Right ventricle myocardium superior (tissue), 1 donor: Measurements from ENCODE around the gene AIFM2. TPM values are rescaled to one million over a fixed set of nuclear protein-coding genes. Genes with fewer than 3 reads are reported as not detected.
"Not testable (repeated sequence)": the region's sequence is repeated elsewhere in the genome, so short reads cannot be mapped to it uniquely, and the experiment has no call there.

ENCODE experiments used
- ATAC-seq: fragments of 200-7000 bp; cut with Tn5 transposase; one replicate; pipeline ENCODE4 v1.9.1; 2020; ENCODE audit warnings: mild to moderate bottlenecking; ENCODE audit not compliant: poor library complexity
- DNase-seq: peaks from one replicate; pipeline ENCODE4 v3.0.0-alpha.2; 2020
- intact Hi-C: fragments of 100-400 bp; cut with DNase I; formaldehyde crosslinking; loops from one replicate; pipeline ENCODE4 v1.11.2; 2022
- total RNA-seq: library from RNA; stranded (reverse); fragmentation: NEBNext Ultra II Directional; extraction: Animal tissue kit (Norgen Biotek cat#: 25700); gene quantifications from one replicate; pipeline ENCODE4 v1.2.1, GENCODE V29; 2021
- donor health status: DM: no; HTN: yes; CAD: no; lungs with severe emphysema.

The AIFM2 gene
- total RNA-seq, 1 donor from 2014 or later: 20.2 TPM

DNA sequence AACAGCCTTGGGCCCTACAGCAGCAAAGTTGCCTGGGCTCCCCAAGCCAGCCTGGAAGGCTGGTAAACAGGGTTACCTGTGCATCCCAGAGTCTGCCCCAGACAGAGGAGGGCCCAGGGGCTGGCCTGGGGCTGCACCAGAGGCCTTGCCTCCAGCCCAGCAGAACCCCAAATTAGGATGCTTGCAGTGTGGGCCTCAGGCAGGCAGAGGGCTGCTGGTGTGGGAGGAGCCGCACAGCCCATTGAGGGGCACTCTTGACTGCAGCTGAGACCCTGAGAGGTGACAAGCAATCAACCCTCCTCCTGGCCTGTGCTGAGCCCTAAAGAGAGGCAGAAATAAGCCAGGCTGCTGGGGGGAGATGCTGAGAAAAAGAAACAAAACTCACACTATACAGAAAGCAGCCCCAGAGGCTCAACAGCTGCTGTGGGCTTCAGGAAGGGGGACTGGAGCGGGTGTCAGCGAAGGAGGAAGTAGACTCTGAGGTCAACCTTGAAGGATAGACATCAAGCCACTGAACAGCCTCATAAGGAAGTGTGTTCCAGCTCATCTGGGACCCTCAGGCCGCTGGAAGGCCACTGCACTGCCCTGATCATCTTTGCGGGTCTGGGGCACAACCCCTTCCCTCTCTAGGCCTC lies 6.6 kb downstream of the AIFM2 start:
- ATAC-seq: no peak
- no peak for DNase-seq
- intact Hi-C loops: no loop called here

DNA sequence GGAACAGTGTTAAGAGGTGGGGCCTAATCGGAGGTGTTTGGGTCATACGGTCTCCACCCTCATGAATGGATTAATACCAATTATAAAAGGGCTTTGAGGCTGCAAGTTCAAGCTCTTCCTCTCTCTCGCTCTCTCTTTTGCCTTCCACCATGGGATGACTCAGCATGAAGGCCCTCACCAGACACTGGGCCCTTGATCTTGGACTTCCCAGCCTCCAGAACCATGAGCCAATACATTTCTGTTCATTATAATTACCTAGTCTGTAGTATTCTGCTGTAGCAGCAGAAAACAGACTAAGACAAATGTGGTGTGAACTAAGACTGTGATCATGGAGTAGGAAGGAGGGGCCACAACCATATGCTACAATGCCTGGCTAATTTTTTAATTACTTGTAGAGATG lies 7.7 kb downstream of the AIFM2 start:
- intact Hi-C loops: no loop called here
- DNase-seq (no peak), ATAC-seq (no peak)

DNA sequence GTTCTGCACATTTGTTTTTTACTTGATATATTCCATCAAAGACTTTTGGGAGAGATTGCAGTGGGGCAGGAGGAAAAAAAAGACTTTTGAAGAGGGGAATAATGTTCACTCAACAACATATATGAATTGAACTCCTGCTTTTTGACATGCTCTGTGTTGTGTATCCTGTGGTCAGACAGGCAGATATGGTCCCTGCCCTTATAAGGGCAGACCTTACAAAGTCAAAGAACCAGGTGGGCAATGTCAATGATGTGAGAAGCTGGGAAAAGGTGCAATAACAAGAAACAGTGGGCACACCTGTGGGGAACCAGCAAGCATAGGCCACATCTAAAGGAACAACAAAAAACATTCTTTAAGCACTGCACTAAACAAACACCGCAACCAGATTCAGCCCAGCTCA lies 8.2 kb downstream of the AIFM2 start:
- no peak for DNase-seq
- intact Hi-C loops: no loop called here
- no peak for ATAC-seq

DNA sequence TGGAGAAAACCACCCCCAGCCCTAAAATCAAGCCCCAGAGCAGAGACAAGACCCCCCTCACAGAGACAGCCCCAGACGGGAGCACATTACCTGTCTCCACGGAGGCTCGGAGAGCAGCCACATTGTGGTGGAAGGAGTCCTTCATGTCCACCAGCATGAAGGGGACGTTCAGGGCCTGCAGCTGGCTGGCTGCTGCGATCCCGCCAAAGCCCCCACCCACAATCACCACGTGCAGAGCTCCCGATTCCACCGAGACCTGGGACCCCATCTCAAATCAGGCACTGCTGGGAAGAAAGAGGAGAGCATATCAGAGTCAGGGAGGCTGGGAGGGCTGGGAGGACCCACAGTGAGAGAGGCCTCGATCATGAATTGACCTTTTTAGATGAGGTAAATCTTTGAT lies 8.8 kb downstream of the AIFM2 start:
- no peak for DNase-seq
- intact Hi-C loops: no loop called here
- ATAC-seq: no peak

DNA sequence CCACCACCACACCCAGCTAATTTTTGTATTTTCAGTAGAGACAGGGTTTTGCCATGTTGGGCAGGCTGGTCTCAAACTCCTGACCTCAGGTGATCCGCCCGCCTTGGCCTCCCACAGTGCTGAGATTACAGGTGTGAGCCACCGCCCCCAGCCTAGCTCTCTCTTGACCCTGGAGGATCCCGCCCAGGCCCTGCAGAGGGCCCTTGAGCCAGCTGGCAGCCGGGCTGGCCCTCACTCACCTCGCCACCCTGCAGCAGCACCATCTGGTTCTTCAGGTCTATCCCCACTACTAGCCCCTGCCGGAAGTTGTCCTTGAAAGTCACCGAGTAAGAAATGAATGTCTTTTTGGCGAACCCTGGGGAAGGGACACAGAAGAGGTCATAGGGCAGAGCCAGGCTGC lies 9.5 kb downstream of the AIFM2 start:
- ATAC-seq, intact Hi-C loops, DNase-seq: not testable (repeated sequence)

DNA sequence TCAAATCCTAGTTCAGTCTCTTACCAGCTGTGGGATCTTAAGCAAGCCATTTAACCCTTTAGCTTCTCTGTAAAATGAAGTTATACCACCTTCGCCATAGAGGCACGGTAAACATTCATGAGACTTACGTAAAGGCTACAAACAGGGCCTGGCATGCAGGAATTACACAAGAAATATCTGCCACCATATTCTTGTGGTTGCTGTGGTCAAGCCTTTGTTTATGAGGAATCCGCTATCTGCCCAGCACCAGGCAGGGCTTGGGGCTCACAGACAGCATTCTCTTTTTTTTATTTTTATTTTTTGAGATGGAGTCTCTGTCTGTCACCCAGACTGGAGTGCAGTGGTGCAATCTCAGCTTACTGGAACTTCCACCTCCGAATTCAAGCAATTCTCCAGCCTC lies 9.9 kb downstream of the AIFM2 start:
- no peak for DNase-seq
- intact Hi-C loops: no loop called here
- ATAC-seq: no peak

DNA sequence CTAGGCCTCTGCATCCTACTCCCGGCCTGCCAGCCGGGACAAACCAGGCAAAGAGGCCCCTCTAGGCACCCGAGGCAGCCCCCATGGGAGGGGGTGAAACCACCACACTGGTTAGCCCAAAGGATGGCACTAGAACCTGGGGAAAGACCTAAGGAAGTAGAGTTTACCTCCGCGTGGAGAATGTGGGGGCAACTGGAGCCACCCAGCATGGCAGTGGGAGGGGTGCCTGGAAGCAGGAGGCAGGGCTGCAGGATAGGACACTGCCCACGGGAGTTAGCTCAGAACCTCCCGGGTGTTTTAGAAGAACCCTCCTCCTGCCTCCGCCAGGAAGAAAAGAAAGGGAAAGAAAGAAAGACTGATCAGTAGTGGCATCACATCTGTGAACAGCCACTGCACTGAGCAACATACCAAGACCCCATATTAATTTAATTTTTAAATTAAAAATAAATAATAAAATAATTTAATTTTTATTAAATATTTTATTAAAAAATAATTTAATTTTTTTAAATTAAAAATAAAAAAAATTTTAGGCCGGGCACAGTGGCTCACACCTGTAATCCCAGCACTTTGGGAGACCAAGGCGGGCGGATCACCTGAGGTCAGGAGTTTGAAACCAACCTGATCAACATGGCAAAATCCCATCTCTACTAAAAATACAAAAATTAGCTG lies 11.2 kb downstream of the AIFM2 start:
- intact Hi-C loops: no loop called here
- no peak for DNase-seq
- no peak for ATAC-seq

DNA sequence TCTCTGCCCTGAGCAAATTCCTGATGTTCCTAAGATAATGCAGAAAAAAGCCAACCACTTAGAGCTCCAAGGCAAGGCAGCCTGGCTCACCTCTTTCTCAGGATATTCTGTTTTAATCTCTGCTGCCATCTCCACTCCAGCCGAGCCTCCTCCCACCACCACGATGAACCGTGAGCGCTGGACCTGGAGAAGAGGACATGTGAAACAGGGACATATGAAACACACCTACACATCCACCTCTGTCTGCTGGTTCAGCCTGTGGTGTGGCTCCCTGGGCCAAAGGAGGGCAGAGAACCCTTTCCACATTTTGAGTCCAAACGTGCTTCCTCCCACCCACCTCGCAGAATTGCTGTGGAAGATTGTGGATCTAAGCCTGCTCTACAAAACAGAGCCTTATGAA lies 12.2 kb downstream of the AIFM2 start:
- DNase-seq: no peak
- no peak for ATAC-seq
- intact Hi-C loops: no loop called here

DNA sequence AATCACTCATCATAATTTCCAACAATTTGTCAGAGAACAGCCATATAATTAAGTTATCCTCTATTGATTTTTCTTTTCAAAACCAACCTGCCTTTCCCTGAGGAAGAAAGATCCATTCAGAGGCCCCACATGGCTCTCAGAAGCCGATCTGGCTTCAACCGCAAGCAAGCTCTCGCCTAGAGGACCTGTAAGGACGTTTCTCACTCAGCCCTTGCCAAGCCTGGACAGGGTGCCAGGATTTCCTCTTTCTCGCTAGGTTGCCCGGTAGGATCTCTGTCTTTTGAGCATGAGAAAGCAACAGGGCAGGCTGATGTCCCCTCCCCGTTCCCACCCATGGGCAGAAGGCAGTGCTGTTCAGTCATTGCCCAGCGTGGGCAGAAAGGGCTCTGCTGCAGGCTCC lies 13.0 kb downstream of the AIFM2 start:
- DNase-seq: peak; percentile 58
- intact Hi-C loops: no loop called here
- peak; percentile 60 for ATAC-seq

DNA sequence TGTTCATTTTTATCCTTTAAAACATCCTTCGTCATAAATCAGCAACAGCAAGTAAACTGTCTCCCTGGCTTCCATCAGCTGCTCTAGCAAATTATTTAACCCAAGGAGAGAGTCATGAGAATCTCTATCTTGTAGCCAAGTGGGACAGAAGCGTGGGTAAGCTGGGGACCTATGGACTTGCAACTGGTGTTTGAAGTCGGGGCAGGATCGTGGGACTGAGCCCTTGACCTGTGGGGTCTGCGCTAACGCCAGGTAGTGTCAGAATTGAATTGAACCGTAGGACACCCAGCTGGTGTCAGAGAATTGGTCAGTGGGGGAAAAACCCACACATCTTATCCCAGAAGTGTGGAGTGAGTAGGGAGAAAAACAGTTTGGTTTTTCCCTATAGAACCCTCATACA lies 13.4 kb downstream of the AIFM2 start:
- DNase-seq (no peak), ATAC-seq (no peak)
- intact Hi-C loops: no loop called here

DNA sequence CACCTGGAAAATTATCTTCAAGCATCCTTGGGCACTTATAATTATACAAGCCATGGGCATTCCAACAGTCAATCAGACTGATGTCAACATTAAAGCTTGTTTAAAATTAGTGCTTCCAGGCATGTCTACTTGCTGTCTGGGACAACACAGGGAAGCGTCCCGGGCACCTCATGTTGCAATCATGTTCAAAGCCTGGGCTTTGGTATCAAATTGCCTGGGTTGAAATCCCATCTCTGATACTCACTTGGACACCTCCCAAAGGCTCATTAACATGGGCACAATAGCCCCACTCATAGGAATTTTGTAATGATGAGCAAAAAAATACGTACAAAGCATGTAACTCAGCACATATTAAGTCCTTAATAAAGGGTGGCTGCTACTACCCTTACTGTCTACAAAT lies 14.4 kb downstream of the AIFM2 start:
- no peak for ATAC-seq
- intact Hi-C loops: no loop called here
- DNase-seq: no peak

DNA sequence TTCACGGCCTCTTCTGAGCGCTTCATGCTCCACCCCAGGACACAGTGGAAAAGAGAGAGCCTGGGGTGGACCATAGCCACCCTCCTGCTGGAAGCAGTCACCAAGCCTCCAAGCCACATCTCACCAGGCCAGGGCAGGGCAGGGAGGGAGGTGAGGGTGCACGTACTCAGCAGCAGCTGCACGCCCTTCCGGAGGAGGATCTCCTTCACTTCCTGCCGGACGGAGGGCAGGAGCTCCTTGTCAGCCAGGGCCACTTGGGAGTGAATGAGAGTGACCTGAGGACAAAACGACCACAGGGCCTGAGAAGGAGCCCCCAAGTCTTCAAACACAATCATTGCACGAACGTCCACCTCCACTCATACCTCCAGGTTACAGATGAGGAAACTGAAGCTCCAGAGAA lies 15.0 kb downstream of the AIFM2 start:
- ATAC-seq: no peak
- intact Hi-C loops: no loop called here
- DNase-seq: no peak

DNA sequence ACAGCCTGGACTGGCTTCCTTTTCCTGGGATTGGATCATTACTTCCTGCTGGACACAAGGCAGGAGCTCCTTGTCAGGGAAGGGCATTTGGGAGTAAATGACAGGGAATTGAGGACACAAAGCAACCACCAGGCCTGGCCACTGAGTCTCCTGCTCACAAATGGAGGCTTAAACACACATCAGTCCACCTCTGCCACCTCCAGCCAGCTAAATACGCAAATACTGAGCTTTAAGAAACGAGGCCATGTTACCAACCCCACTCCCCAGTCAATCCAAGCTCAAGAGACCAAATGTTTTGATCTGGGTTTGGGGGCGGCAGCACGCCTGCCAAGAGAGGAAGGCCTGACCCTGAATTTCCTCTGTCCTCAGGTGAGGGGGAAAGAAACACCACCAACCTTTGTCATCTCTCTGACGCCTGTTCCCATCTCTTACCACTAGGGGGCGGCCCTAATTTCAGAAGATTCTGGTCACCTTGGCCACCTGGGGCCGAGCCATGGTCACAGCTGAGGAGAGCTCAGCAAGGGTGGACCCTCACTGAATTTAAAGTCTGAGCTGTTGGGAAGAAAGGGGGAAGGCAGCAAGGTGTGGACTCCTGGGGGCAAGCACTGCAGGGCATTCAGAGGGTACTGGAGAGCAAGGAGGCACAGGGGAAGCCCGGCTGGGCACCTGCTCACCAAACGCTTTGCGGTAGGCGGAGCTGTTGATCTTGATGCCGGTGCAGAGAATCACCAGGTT lies 16.5 kb downstream of the AIFM2 start:
- intact Hi-C loops: no loop called here

DNA sequence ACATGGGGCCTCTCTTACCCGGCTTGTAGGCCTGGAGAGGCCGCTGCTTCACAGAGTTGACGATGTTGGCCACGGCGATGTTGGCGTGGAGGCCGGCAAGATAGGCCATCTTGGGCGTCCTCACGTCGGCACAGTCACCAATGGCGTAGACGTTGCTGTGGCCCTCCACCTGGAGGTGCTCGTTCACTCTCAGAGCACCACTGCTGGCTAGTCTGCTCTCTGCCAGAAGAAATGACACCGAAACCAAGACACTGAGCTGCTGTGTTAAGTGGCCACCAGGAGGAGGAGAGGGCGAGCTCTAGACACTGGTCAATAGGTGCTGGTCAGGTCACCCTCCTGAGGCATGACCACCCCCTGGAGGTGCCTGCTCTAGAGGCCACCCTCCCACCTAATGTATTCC lies 17.7 kb downstream of the AIFM2 start:
- intact Hi-C loops: no loop called here
- DNase-seq (no peak), ATAC-seq (no peak)

More for the DNA sequence above, 16.5 kb downstream of the AIFM2 start:
- peak; percentile 70 for ATAC-seq
- peak; percentile 60 for DNase-seq

DNA sequence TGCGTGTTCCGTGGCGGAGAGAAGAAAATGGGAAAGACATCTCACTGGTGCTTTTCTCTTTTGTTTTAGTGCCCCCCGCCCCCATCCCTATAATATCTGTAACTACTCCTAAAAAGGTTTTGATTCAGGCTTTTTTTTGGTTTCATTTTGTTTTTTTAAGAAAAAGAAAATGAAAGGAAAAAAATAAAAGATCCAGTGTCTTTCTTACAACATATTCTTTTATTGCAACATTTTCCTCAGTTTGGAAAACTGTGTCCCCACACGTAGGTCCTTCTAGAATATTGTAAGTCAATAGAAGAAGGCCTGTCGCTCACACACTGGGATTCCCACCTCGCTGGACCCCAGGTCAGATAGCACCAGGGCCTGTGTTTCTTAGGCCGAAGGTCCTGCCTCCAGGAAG lies 20.6 kb downstream of the AIFM2 start:
- intact Hi-C loops: no loop called here
- ATAC-seq: no peak
- no peak for DNase-seq

DNA sequence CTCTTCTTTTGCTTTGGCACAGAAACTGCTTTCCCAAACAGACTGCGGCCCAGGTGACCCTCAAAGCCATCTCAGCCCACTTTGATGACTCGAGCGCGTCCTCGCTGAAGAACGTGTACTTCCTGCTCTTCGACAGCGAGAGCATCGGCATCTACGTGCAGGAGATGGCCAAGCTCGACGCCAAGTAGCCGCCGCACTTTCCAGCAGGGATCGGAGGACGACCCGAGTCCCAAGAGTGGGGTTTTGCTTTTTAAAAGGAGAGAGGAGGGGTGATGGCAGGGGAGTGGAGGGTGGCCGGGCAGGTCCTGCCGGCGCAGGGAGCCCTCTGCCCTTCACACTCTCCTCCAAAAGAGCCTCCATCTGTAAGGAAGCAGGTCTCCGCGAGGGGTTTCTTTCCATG lies 21.1 kb downstream of the AIFM2 start:
- no peak for DNase-seq
- no peak for ATAC-seq
- intact Hi-C loops: no loop called here

DNA sequence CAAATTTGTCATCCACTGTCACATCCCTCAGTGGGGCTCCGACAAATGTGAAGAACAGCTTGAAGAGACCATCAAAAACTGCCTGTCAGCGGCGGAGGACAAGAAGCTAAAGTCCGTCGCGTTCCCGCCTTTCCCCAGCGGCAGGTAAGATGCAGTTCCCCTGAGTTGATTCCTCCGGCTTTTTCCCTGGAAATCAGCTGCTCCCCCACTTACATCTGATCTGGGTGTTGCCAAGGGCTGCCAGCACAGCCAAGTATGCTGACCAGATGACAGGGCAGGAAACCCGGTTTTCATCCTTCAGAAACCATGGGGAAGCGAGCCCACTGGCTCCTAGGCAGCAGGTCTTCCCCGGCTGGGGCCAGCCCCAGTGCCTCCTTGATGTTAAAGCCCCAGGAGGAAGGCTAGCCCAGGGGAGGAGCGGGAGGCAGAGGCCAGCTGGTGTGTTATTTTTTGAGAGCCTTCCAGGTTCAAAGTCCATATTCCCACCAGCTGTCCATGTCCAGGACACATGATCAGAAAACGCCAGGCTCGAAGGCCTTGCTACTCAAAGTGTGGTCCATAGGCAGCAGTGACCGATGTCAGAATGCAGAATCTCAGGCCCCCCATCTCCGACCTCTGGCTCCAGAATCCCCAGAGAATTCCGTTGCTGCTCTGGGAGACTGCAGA lies 23.4 kb downstream of the AIFM2 start:
- DNase-seq (no peak), ATAC-seq (no peak)
- intact Hi-C loops: no loop called here

DNA sequence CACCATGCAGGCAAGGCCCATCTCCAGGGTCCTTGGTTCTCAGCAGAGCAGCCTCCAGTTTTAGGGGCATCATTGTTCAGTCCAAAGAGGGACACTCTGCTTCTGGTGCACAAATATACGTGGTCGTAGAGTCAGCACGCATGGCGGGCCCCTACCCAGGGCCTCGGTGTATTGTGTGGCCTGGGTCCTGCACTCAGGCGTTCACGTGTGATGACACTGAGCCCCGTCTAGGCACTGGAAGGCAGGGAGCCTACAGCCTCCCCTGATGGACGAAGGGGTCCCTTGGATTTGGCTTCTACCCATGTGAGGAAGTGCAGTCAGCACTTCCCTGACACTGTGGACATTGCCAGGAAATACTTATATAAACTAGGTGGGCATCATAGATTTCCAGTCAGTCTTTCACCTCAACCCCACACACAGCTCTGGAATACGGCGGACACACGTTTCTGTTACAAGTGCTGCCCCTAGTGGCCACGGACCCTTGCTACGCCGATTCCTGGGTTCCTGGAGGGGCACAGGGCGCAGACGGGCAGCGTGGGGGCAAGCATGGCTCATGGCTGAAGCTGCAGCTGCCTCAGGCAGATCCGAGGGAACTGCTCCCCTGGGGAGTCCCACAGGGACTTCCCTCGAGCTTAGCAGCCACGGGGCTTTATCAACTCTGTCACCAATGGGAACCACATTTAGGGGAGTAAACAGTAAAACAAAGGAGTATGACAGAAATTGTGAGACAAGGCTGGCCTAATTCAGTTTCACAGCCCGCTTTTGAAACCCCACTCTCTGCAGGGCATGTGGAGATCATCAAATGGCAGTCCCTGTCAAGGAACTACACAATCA lies 25.4 kb downstream of the AIFM2 start:
- ATAC-seq: no peak
- no peak for DNase-seq
- intact Hi-C loops: no loop called here

DNA sequence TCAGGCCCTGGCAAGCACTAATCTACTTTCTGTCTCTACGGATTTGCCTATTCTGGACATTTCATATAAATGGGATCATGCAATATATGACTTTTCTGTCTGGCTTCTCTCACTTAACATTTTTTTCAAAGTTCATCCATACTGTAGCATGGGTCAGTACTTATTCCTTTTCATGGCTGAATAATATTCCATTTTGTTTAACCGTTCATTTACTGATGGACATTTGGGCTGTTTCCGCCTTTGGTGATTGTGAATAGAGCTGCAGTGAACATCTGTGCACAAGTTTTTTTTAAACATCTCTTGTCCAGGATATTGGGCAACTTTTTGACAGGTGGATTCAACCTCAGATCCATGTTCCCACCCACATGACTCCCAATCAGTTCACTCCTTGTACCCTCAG lies 31.0 kb downstream of the AIFM2 start:
- intact Hi-C loops: no loop called here
- no peak for ATAC-seq
- DNase-seq: no peak
